D721Med (cell line): ENCODE measurements around the gene COX6A1.

Experiments
- DNase-seq: peaks from one replicate; pipeline ENCODE4 v3.0.0; 2011; ENCODE audit warnings: low spot score; ENCODE audit not compliant: insufficient read length
- FAIRE-seq: peaks from 2 replicates; lab custom pipeline; 2011; peaks lifted over from hg19 to GRCh38; lab: Jason Lieb, UNC
- TF ChIP-seq, protein P1 (sequence below): IDR thresholded peaks from 2 replicates; pipeline ENCODE4 v1.5.1; 2012; ENCODE audit warnings: mild to moderate bottlenecking, control low read depth; ENCODE audit not compliant: insufficient read depth; ENCODE audit errors: missing control alignments

Gene COX6A1

DNA sequence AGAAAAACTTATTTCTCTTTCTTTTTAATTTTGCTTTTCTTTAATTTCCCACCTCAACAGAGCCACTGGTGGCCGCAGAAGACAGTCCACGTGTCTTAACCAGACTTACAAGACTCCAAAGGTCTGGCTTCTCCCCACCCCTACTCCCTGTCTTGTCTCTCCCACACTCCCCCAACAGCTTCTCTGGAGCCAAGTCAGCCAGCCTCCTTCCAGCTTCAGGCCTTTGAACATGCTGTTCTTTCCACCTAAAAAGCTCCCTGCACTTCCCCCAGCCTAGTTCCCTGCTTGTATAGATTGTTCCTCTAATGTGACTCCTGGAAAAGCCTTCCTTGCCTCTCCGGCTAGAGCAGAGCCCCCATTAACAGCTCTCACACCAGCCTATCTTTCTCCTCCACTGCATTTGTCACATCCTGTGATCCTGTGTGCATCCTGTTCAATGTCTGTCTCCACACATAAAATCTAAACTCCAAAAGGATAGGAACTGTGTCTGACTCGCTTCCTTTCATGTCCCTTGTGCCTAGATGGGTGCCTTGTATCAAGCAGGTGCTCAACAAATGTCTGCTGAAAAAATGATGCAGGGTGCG is 50.2 kb downstream of the COX6A1 start:
- no peak for FAIRE-seq
- TF ChIP-seq, protein P1, sequence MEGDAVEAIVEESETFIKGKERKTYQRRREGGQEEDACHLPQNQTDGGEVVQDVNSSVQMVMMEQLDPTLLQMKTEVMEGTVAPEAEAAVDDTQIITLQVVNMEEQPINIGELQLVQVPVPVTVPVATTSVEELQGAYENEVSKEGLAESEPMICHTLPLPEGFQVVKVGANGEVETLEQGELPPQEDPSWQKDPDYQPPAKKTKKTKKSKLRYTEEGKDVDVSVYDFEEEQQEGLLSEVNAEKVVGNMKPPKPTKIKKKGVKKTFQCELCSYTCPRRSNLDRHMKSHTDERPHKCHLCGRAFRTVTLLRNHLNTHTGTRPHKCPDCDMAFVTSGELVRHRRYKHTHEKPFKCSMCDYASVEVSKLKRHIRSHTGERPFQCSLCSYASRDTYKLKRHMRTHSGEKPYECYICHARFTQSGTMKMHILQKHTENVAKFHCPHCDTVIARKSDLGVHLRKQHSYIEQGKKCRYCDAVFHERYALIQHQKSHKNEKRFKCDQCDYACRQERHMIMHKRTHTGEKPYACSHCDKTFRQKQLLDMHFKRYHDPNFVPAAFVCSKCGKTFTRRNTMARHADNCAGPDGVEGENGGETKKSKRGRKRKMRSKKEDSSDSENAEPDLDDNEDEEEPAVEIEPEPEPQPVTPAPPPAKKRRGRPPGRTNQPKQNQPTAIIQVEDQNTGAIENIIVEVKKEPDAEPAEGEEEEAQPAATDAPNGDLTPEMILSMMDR = no peak
- DNase-seq = no peak

DNA sequence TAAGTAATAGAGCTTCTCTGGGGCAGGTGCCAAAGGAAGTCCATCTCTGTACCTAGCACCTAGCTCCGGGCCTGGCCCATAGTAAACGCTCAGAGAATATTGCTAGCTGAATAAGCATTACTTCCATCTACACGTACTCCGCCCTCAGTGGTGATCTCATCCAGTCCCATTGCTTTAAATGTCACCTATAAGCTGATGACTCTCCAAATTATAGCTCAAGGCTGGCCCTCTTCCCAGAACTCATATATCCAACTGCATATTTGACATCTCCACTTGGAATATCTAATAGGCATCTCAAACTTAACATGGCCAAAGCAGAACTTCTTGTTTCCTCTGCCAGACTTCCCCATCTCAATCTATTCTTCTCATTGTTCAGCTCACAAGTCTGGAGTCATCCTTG is 51.1 kb downstream of the COX6A1 start:
- TF ChIP-seq, protein P1 = no peak
- no peak for FAIRE-seq
- no peak for DNase-seq

GRCh38 chr12:120490325-120490724 is 52.4 kb downstream of the COX6A1 start:
- FAIRE-seq (no peak), DNase-seq (no peak)
- TF ChIP-seq, protein P1 = no peak
